IMR-90 (cell line): Measurements from ENCODE around the gene OXLD1. TPM values are rescaled to one million over a fixed set of nuclear protein-coding genes. Genes with fewer than 3 reads are reported as not detected.

ENCODE experiments used
- ATAC-seq: fragments of 200-7000 bp; cut with Tn5 transposase; 2 replicates; pipeline ENCODE4 v1.9.1; 2020; ENCODE audit warnings: low read depth, mild to moderate bottlenecking, moderate library complexity
- BruUV-seq: library from RNA; stranded (reverse); fragments of 400-500 nt; replicated peaks from 2 replicates; lab custom pipeline; 2021; lab: Mats Ljungman, UMichigan
- CTCF ChIA-PET: fragments of 300-600 bp; formaldehyde crosslinking; extraction: SDS; loops from one replicate; lab custom pipeline; 2021; ENCODE audit warnings: antibody characterized with exemption; lab: Yijun Ruan, JAX
- POLR2A ChIA-PET: fragments of 300-600 bp; sonication (Branson Sonifier 250); formaldehyde crosslinking; loops from one replicate; lab custom pipeline; 2022; ENCODE audit warnings: antibody characterized with exemption; ENCODE audit not compliant: unreplicated experiment; lab: Charles Lee
- DNase-seq: peaks from one replicate; pipeline ENCODE4 v3.0.0; 2013
- H2AFZ ChIP-seq: replicated peaks from 2 replicates; pipeline ENCODE3; 2013; ENCODE audit warnings: low read length, mild to moderate bottlenecking; ENCODE audit not compliant: poor library complexity
- H2AK5ac ChIP-seq: 2 replicates; pipeline ENCODE4 v1.6.1; 2013; ENCODE audit warnings: low read depth, low read length, inconsistent platforms
- H2AK9ac ChIP-seq: replicated peaks from 2 replicates; pipeline ENCODE3; 2013; ENCODE audit warnings: mild to moderate bottlenecking, low read depth, low read length, moderate library complexity; ENCODE audit not compliant: poor library complexity
- H2BK120ac ChIP-seq: 2 replicates; pipeline ENCODE4 v1.6.1; 2013; ENCODE audit warnings: low read depth, low read length, inconsistent platforms
- H2BK15ac ChIP-seq: 3 replicates; pipeline ENCODE4 v1.6.1; 2013; ENCODE audit warnings: low read depth, low read length, inconsistent platforms
- H2BK20ac ChIP-seq: 2 replicates; pipeline ENCODE4 v1.6.1; 2013; ENCODE audit warnings: low read depth, mild to moderate bottlenecking, inconsistent platforms, low read length, moderate library complexity
- H2BK5ac ChIP-seq: 2 replicates; pipeline ENCODE4 v1.6.1; 2013; ENCODE audit warnings: mild to moderate bottlenecking, low read depth, low read length, inconsistent platforms; ENCODE audit not compliant: poor library complexity, severe bottlenecking
- H3K14ac ChIP-seq: replicated peaks from 2 replicates; pipeline ENCODE4 v1.6.1; 2013; ENCODE audit warnings: low read depth, low read length, inconsistent platforms
- H3K18ac ChIP-seq: 2 replicates; pipeline ENCODE4 v1.6.1; 2013; ENCODE audit warnings: low read depth, low read length, control low read depth
- H3K23ac ChIP-seq: 2 replicates; pipeline ENCODE4 v1.6.1; 2013; ENCODE audit warnings: low read depth, low read length, inconsistent platforms
- H3K27ac ChIP-seq: 2 replicates; pipeline ENCODE4 v1.5.1; 2013; ENCODE audit warnings: mild to moderate bottlenecking, control low read depth, low read length; ENCODE audit not compliant: insufficient read depth
- H3K27me3 ChIP-seq: 2 replicates; pipeline ENCODE4 v1.6.1; 2013; ENCODE audit warnings: low read length; ENCODE audit not compliant: control insufficient read depth, insufficient read depth
- H3K36me3 ChIP-seq: 2 replicates; pipeline ENCODE4 v1.6.1; 2013; ENCODE audit warnings: low read length, mixed read lengths; ENCODE audit not compliant: control insufficient read depth, insufficient read depth
- H3K4ac ChIP-seq: 2 replicates; pipeline ENCODE4 v1.6.1; 2013; ENCODE audit warnings: low read depth, low read length, inconsistent platforms
- H3K4me1 ChIP-seq: 2 replicates; pipeline ENCODE4 v1.6.1; 2013; ENCODE audit warnings: low read length, mixed read lengths; ENCODE audit not compliant: control insufficient read depth, insufficient read depth
- H3K4me2 ChIP-seq: 2 replicates; pipeline ENCODE4 v1.6.1; 2013; ENCODE audit warnings: low read depth, mild to moderate bottlenecking, control low read depth, low read length, moderate library complexity
- H3K4me3 ChIP-seq: 2 replicates; pipeline ENCODE4 v1.5.1; 2013; ENCODE audit warnings: low read depth, mild to moderate bottlenecking, control low read depth, low read length, moderate library complexity; ENCODE audit not compliant: insufficient read depth
- H3K56ac ChIP-seq: 2 replicates; pipeline ENCODE4 v1.6.1; 2013; ENCODE audit warnings: low read length, inconsistent platforms; ENCODE audit not compliant: insufficient read depth; ENCODE audit errors: extremely low read depth
- H3K79me1 ChIP-seq, 2 experiments: 2 replicates each; pipeline ENCODE4 v1.6.1; 2013; ENCODE audit warnings: low read length in 2 of 2, inconsistent platforms in 1 of 2, low read depth in 1 of 2
- H3K9ac ChIP-seq: 2 replicates; pipeline ENCODE4 v1.6.1; 2013; ENCODE audit warnings: low read depth, low read length, control low read depth
- H3K9me1 ChIP-seq: 2 replicates; pipeline ENCODE4 v1.6.1; 2013; ENCODE audit warnings: low read length, inconsistent platforms; ENCODE audit not compliant: insufficient read depth
- H3K9me3 ChIP-seq: 2 replicates; pipeline ENCODE4 v1.6.1; 2013; ENCODE audit warnings: low read length; ENCODE audit not compliant: control insufficient read depth, insufficient read depth
- H4K20me1 ChIP-seq: 2 replicates; pipeline ENCODE4 v1.6.1; 2013; ENCODE audit warnings: low read length, inconsistent platforms; ENCODE audit not compliant: insufficient read depth
- H4K5ac ChIP-seq: 2 replicates; pipeline ENCODE4 v1.6.1; 2013; ENCODE audit warnings: mild to moderate bottlenecking, low read depth, low read length, control low read depth
- H4K8ac ChIP-seq, 2 experiments: 2 replicates each; pipeline ENCODE4 v1.6.1; 2013; ENCODE audit warnings: low read depth in 2 of 2, low read length in 2 of 2, control low read depth in 1 of 2, inconsistent platforms in 1 of 2
- H4K91ac ChIP-seq: 2 replicates; pipeline ENCODE4 v1.6.1; 2013; ENCODE audit warnings: low read depth, low read length, inconsistent platforms; ENCODE audit not compliant: insufficient read depth
- BHLHE40 ChIP-seq: fragments of 150-350 bp; IDR thresholded peaks from 2 replicates; pipeline ENCODE4 v1.6.1; 2016; ENCODE audit warnings: mild to moderate bottlenecking, low read depth, low read length
- CEBPB ChIP-seq: IDR thresholded peaks from 2 replicates; pipeline ENCODE4 v1.6.1; 2012; ENCODE audit warnings: low read depth, low read length, improper control_type of control experiment
- CHD1 ChIP-seq: IDR thresholded peaks from 2 replicates; pipeline ENCODE4 v1.6.1; 2012; ENCODE audit warnings: low read depth, low read length, improper control_type of control experiment
- CTCF ChIP-seq: conservative IDR thresholded peaks from 2 replicates; pipeline ENCODE4 v1.5.1; 2012; ENCODE audit warnings: mild to moderate bottlenecking, low read depth, low read length, improper control_type of control experiment
- ELK1 ChIP-seq: fragments of 150-350 bp; IDR thresholded peaks from 2 replicates; pipeline ENCODE4 v1.6.1; 2016; ENCODE audit warnings: low read depth, mild to moderate bottlenecking, low read length, moderate library complexity, borderline replicate concordance
- FOS ChIP-seq: fragments of 150-350 bp; IDR thresholded peaks from 2 replicates; pipeline ENCODE4 v1.6.1; 2016; ENCODE audit warnings: low read depth, low read length
- MAFK ChIP-seq: IDR thresholded peaks from 2 replicates; pipeline ENCODE4 v1.6.1; 2012; ENCODE audit warnings: low read depth, low read length, improper control_type of control experiment
- MAZ ChIP-seq: IDR thresholded peaks from 2 replicates; pipeline ENCODE4 v1.6.1; 2012; ENCODE audit warnings: low read depth, mild to moderate bottlenecking, low read length, improper control_type of control experiment, moderate library complexity, borderline replicate concordance
- MXI1 ChIP-seq: IDR thresholded peaks from 2 replicates; pipeline ENCODE4 v1.6.1; 2012; ENCODE audit warnings: low read depth, mild to moderate bottlenecking, low read length, moderate library complexity, borderline replicate concordance
- NFE2L2 ChIP-seq: fragments of 150-350 bp; IDR thresholded peaks from 2 replicates; pipeline ENCODE4 v1.6.1; 2016; ENCODE audit warnings: low read depth, mild to moderate bottlenecking, low read length
- RCOR1 ChIP-seq: IDR thresholded peaks from 2 replicates; pipeline ENCODE4 v1.6.1; 2012; ENCODE audit warnings: mild to moderate bottlenecking, low read length, improper control_type of control experiment; ENCODE audit not compliant: insufficient replicate concordance
- RFX5 ChIP-seq: IDR thresholded peaks from 2 replicates; pipeline ENCODE4 v1.8.0; 2012; ENCODE audit warnings: low read depth, mild to moderate bottlenecking, low read length, moderate library complexity
- SMC3 ChIP-seq: fragments of 150-350 bp; IDR thresholded peaks from 2 replicates; pipeline ENCODE4 v1.6.1; 2016; ENCODE audit warnings: low read depth, mild to moderate bottlenecking, antibody characterized with exemption, low read length, moderate library complexity
- USF2 ChIP-seq: fragments of 150-350 bp; IDR thresholded peaks from 2 replicates; pipeline ENCODE4 v1.6.1; 2017; ENCODE audit warnings: mild to moderate bottlenecking, antibody characterized with exemption, low read length, low read depth
- WGBS, 2 experiments: methylation state at CpG; one replicate each; pipeline versions ENCODE4 v1.1.5 to v1.1.7; 2013; ENCODE audit warnings: missing lambda C conversion rate in 2 of 2; ENCODE audit not compliant: insufficient read length in 1 of 2; ENCODE audit errors: extremely low coverage in 2 of 2; 5-methylcytosine and 5-hydroxymethylcytosine counted together
- dilution Hi-C: fragments of 300-500 bp; cut with HindIII; formaldehyde crosslinking; loops from one replicate; pipeline ENCODE4 v1.14.3; 2018; ENCODE audit warnings: low sequenced_read_pairs; ENCODE audit not compliant: unreplicated experiment
- in situ Hi-C: fragments of 300-500 bp; cut with MboI; formaldehyde crosslinking; loops from 3 replicates; pipeline ENCODE4 v1.14.3; 2019; ENCODE audit warnings: low sequenced_read_pairs, inconsistent platforms, mixed read lengths
- intact Hi-C: fragments of 100-400 bp; cut with micrococcal nuclease; formaldehyde crosslinking; loops from 2 replicates; pipeline ENCODE4 v1.10.0; 2022
- polyA plus RNA-seq, 3 experiments: library from polyadenylated mRNA; depleted of rRNA; stranded (reverse); fragments of >200 nt; gene quantifications; 2 replicates each; pipeline ENCODE4 v1.2.3, GENCODE V29; 2012; ENCODE audit warnings: low replicate concordance in 1 of 3
- total RNA-seq: library from RNA; depleted of rRNA; stranded (reverse); fragments of >200 nt; gene quantifications from 2 replicates; pipeline ENCODE4 v1.2.3, GENCODE V29; 2012

OXLD1 gene
- total and polyA plus RNA-seq, 2 of the 4 experiments (the other 2 are of a cell fraction): 9.9 to 22.3 TPM

- 100% methylated on average over 1 of the region's 12 CpGs; no CpG with 5 or more reads in 1 of the 2 experiments for WGBS, 2 experiments
- ATAC-seq: no peak
- H3K27ac ChIP-seq: no peak overlapping the region
- H4K5ac ChIP-seq: no peak overlapping the region
- peaks cover 8% of the 10 kb centered on the region; the same call in 1 of the 2 replicates for H3K9me3 ChIP-seq
- H2AK5ac ChIP-seq: no peak overlapping the region
- H2BK20ac ChIP-seq: no peak overlapping the region
- H3K4me3 ChIP-seq: no peak overlapping the region
- H3K36me3 ChIP-seq: 0 out of 2 replicates have a peak, but pooled peaks cover 2% of the 10 kb centered on the region
- peaks cover 11% of the 10 kb centered on the region for H3K9me1 ChIP-seq
- H4K91ac ChIP-seq: no peak overlapping the region
- no peak overlapping the region for H3K4ac ChIP-seq
- POLR2A ChIA-PET: interaction anchor here (0.7 kb wide), 1 partner anchor 225 kb away, joined by 4 read pairs; no protein-coding TSS in a partner anchor
- H3K56ac ChIP-seq: no peak overlapping the region
- peaks cover 19% of the 10 kb centered on the region for H3K27me3 ChIP-seq
- H3K4me1 ChIP-seq: peaks cover 11% of the 10 kb centered on the region
- H2BK15ac ChIP-seq: no peak overlapping the region
- H4K20me1 ChIP-seq: peaks cover 3% of the 10 kb centered on the region; the same call in 1 of the 2 replicates
- no peak overlapping the region for H2AK9ac ChIP-seq
- H3K18ac ChIP-seq: no peak overlapping the region
- TF ChIP-seq USF2: no peak
- no peak for TF ChIP-seq BHLHE40
- TF ChIP-seq CTCF: no peak
- TF ChIP-seq CHD1: no peak
- TF ChIP-seq ELK1: no peak
- TF ChIP-seq SMC3: no peak
- no peak for TF ChIP-seq CEBPB
- TF ChIP-seq RCOR1: no peak
- TF ChIP-seq MAZ: no peak
- no peak for TF ChIP-seq NFE2L2
- no peak for TF ChIP-seq MXI1
- no peak for TF ChIP-seq FOS
- no peak for TF ChIP-seq MAFK
- no peak for TF ChIP-seq RFX5
- intact Hi-C loops: no loop called here
- dilution Hi-C loops: no loop called here
- no peak overlapping the region for H4K8ac ChIP-seq
- H3K9ac ChIP-seq: no peak overlapping the region
- H3K23ac ChIP-seq: no peak overlapping the region
- CTCF ChIA-PET: no interaction called here
- no peak for DNase-seq
- in situ Hi-C loops: no loop called here
- peaks cover 0 to 6% of the 10 kb centered on the region in 2 experiments; a peak in 1 of 4 replicates for H3K79me1 ChIP-seq
- no peak overlapping the region for H3K14ac ChIP-seq
- H2AFZ ChIP-seq: no peak overlapping the region
- no peak overlapping the region for H2BK120ac ChIP-seq
- no peak overlapping the region for H3K4me2 ChIP-seq
- no TSS peak for BruUV-seq
- no peak overlapping the region for H2BK5ac ChIP-seq
Measured at GRCh38 chr17:81646869-81647600, 19.4 kb downstream of the OXLD1 start.
